HEK293 (cell line): Measurements from ENCODE around the gene PCYOX1L.

ENCODE experiments used
- CTCF ChIA-PET: fragments of 350-600 bp; formaldehyde crosslinking; extraction: SDS; loops from one replicate; lab custom pipeline; 2021; ENCODE audit warnings: antibody characterized with exemption; lab: Yijun Ruan, JAX
- POLR2A ChIA-PET: fragments of 300-600 bp; formaldehyde crosslinking; extraction: SDS; loops from one replicate; lab custom pipeline; 2020; ENCODE audit warnings: antibody characterized with exemption, inconsistent platforms; lab: Yijun Ruan, JAX
- H3K27ac ChIP-seq: fragments of 200-500 bp; sonication (Bioruptor generic); 2 replicates; pipeline ENCODE4 v1.5.1; 2014; ENCODE audit warnings: low read depth, low read length, control low read depth, inconsistent platforms; ENCODE audit errors: extremely low read depth
- H3K36me3 ChIP-seq, 2 experiments: fragments of 200-500 bp in 1 of 2; sonication (Bioruptor generic) in 1 of 2; 1 replicate in 1 of 2; 2 replicates in 1 of 2; pipeline ENCODE4 v1.5.1; 2014 to 2017; ENCODE audit warnings: inconsistent platforms in 2 of 2, low read length in 2 of 2; ENCODE audit not compliant: control insufficient read depth in 2 of 2, insufficient read depth in 1 of 2
- H3K4me1 ChIP-seq: fragments of 200-500 bp; sonication (Bioruptor generic); 2 replicates; pipeline ENCODE4 v1.5.1; 2014; ENCODE audit warnings: mild to moderate bottlenecking, low read length, inconsistent platforms; ENCODE audit not compliant: control insufficient read depth, insufficient read depth
- H3K4me3 ChIP-seq: 2 replicates; pipeline ENCODE4 v1.5.1; 2011; ENCODE audit warnings: low read depth, mild to moderate bottlenecking, control low read depth, low read length, moderate library complexity
- H3K9me3 ChIP-seq: fragments of 200-500 bp; sonication (Bioruptor generic); 2 replicates; pipeline ENCODE4 v1.5.1; 2014; ENCODE audit warnings: low read depth, low read length, inconsistent platforms; ENCODE audit not compliant: control insufficient read depth, insufficient read depth
- BCL6B ChIP-seq: fragments of 450-650 bp; formaldehyde crosslinking; IDR thresholded peaks from 2 replicates; pipeline ENCODE4 v1.5.1; 2017; ENCODE audit warnings: missing biosample characterization, missing genetic modification characterization
- EGR2 ChIP-seq: fragments of 450-650 bp; formaldehyde crosslinking; IDR thresholded peaks from 2 replicates; pipeline ENCODE4 v1.5.1; 2016; ENCODE audit warnings: low read depth, missing biosample characterization, missing genetic modification characterization
- GLIS2 ChIP-seq: fragments of 450-650 bp; formaldehyde crosslinking; IDR thresholded peaks from 2 replicates; pipeline ENCODE4 v1.5.1; 2016; ENCODE audit warnings: missing biosample characterization, missing genetic modification characterization
- KLF1 ChIP-seq: fragments of 450-650 bp; formaldehyde crosslinking; IDR thresholded peaks from 2 replicates; pipeline ENCODE4 v1.5.1; 2016; ENCODE audit warnings: missing biosample characterization, missing genetic modification characterization
- ZBTB11 ChIP-seq: fragments of 450-650 bp; formaldehyde crosslinking; conservative IDR thresholded peaks from 2 replicates; pipeline ENCODE4 v1.5.1; 2016; ENCODE audit warnings: low read depth, missing biosample characterization, missing genetic modification characterization
- ZFHX2 ChIP-seq: fragments of 450-650 bp; formaldehyde crosslinking; conservative IDR thresholded peaks from 2 replicates; pipeline ENCODE4 v1.5.1; 2016; ENCODE audit warnings: missing biosample characterization, missing genetic modification characterization
- ZFP3 ChIP-seq: fragments of 450-650 bp; formaldehyde crosslinking; IDR thresholded peaks from 2 replicates; pipeline ENCODE4 v1.5.1; 2016; ENCODE audit warnings: low read depth, missing biosample characterization, missing genetic modification characterization
- ZNF18 ChIP-seq: fragments of 450-650 bp; formaldehyde crosslinking; IDR thresholded peaks from 2 replicates; pipeline ENCODE4 v1.5.1; 2016; ENCODE audit warnings: missing biosample characterization, missing genetic modification characterization
- ZNF221 ChIP-seq: fragments of 450-650 bp; formaldehyde crosslinking; IDR thresholded peaks from 2 replicates; pipeline ENCODE4 v1.5.1; 2017; ENCODE audit warnings: missing biosample characterization, missing genetic modification characterization, borderline replicate concordance
- ZNF248 ChIP-seq: fragments of 450-650 bp; formaldehyde crosslinking; IDR thresholded peaks from 2 replicates; pipeline ENCODE4 v1.5.1; 2017; ENCODE audit warnings: missing biosample characterization, missing genetic modification characterization
- ZNF302 ChIP-seq: fragments of 450-650 bp; formaldehyde crosslinking; IDR thresholded peaks from 2 replicates; pipeline ENCODE4 v1.5.1; 2016; ENCODE audit warnings: missing biosample characterization, missing genetic modification characterization, low read depth
- ZNF623 ChIP-seq: fragments of 450-650 bp; formaldehyde crosslinking; IDR thresholded peaks from 2 replicates; pipeline ENCODE4 v1.5.1; 2016; ENCODE audit warnings: missing biosample characterization, missing genetic modification characterization

The PCYOX1L gene

GRCh38 chr5:149376711-149377447 lies 19.0 kb downstream of the PCYOX1L start:
- Histone ChIP-seq H3K36me3 (no peaks in the 10 kb centered on the region), H3K27ac (no peak overlapping the region), H3K4me1 (no peaks in the 10 kb centered on the region), H3K9me3 (no peaks in the 10 kb centered on the region), H3K4me3 (no peak overlapping the region)
- ChIA-PET POLR2A (no interaction called here), CTCF (interaction anchor here (0.8 to 6.8 kb wide), 3 partner anchors 8 to 31 kb away, joined by 5 to 71 read pairs (median 20); no protein-coding TSS in a partner anchor)
- no peak for TF ChIP-seq BCL6B (tag by site-specific recombination)
- TF ChIP-seq ZNF623 = peak; percentile 91

GRCh38 chr5:149378241-149378820 lies 20.5 kb downstream of the PCYOX1L start:
- POLR2A ChIA-PET = no interaction called here
- Histone ChIP-seq H3K36me3 (no peaks in the 10 kb centered on the region), H3K9me3 (no peaks in the 10 kb centered on the region), H3K4me3 (no peak overlapping the region), H3K27ac (no peak overlapping the region), H3K4me1 (no peaks in the 10 kb centered on the region)
- CTCF ChIA-PET = interaction anchor here (0.7 to 11.8 kb wide), 4 partner anchors 54 to 467 kb away, joined by 3 to 205 read pairs (median 3); no protein-coding TSS in a partner anchor
- TF ChIP-seq KLF1 (tag by site-specific recombination) (no peak), ZNF302 (tag by site-specific recombination) (no peak), ZNF18 (tag by site-specific recombination) (no peak), GLIS2 (tag by site-specific recombination) (no peak), ZFP3 (tag by site-specific recombination) (no peak), ZNF248 (tag by site-specific recombination) (no peak), ZNF221 (no peak)

GRCh38 chr5:149379177-149379761 lies 21.4 kb downstream of the PCYOX1L start, which contains the start of gene IL17B:
TSS of gene IL17B (minus strand) at chr5:149379292. CDS start at chr5:149379225, 67 bp downstream.
- H3K4me1 ChIP-seq = no peaks in the 10 kb centered on the region
- TF ChIP-seq ZFHX2 = peak; percentile 38; the same call in 1 of the 2 replicates
- no peak for TF ChIP-seq ZBTB11 (tag by site-specific recombination)
- peak; percentile 46; the same call in 1 of the 2 replicates for TF ChIP-seq EGR2
- H3K4me3 ChIP-seq = no peak within 1 kb of the TSS
- POLR2A ChIA-PET = no interaction called here
- no peaks in the 10 kb centered on the region for H3K36me3 ChIP-seq
- H3K9me3 ChIP-seq = no peaks in the 10 kb centered on the region
- H3K27ac ChIP-seq = no peak within 1 kb of the TSS
- CTCF ChIA-PET = interaction anchor here (0.7 to 11.8 kb wide), 6 partner anchors 8 to 239 kb away, joined by 3 to 205 read pairs (median 6); no protein-coding TSS in a partner anchor
